ENCODE measurements around the gene TH.

The TH gene

GRCh38 chr11:2171591-2172003 lies at the start of gene TH:
Gene TH, minus strand, starts transcription at chr11:2171815. Its CDS starts 29 bp downstream, at chr11:2171786.
- no peak for DNase-seq (ENCODE audit: low spot score)

GRCh38 chr11:2221024-2221423 lies 49.4 kb upstream of the TH start:
- no peak for DNase-seq (ENCODE audit: low spot score)

- no peak for DNase-seq (ENCODE audit: low spot score)
These were observed 48.7 kb upstream of the TH start for GRCh38 chr11:2220173-2220771.

- no peak for DNase-seq (ENCODE audit: low spot score)
These were observed 47.9 kb upstream of the TH start for GRCh38 chr11:2219318-2220017.

GRCh38 chr11:2218031-2218633 lies 46.5 kb upstream of the TH start:
- no peak for DNase-seq (ENCODE audit: low spot score)

GRCh38 chr11:2217211-2218030 lies 45.8 kb upstream of the TH start:
- no peak for DNase-seq (ENCODE audit: low spot score)

GRCh38 chr11:2216400-2217064 lies 44.9 kb upstream of the TH start:
- no peak for DNase-seq (ENCODE audit: low spot score)

GRCh38 chr11:2215561-2216399 lies 44.2 kb upstream of the TH start:
- no peak for DNase-seq (ENCODE audit: low spot score)

- DNase-seq (ENCODE audit: low spot score) = no peak
These were observed 43.6 kb upstream of the TH start for GRCh38 chr11:2215230-2215560.

- no peak for DNase-seq (ENCODE audit: low spot score)
These were observed 43.1 kb upstream of the TH start for GRCh38 chr11:2214527-2215229.

GRCh38 chr11:2213890-2214526 lies 42.4 kb upstream of the TH start:
- DNase-seq (ENCODE audit: low spot score) = no peak

- DNase-seq (ENCODE audit: low spot score) = no peak
These were observed 41.8 kb upstream of the TH start for GRCh38 chr11:2213384-2213842.

- DNase-seq (ENCODE audit: low spot score) = no peak
These were observed 41.0 kb upstream of the TH start for GRCh38 chr11:2212411-2213251.

GRCh38 chr11:2211113-2211971 lies 39.7 kb upstream of the TH start:
- no peak for DNase-seq (ENCODE audit: low spot score)

- no peak for DNase-seq (ENCODE audit: low spot score)
These were observed 38.9 kb upstream of the TH start for GRCh38 chr11:2210366-2211112.

GRCh38 chr11:2209900-2210321 lies 38.3 kb upstream of the TH start:
- no peak for DNase-seq (ENCODE audit: low spot score)

GRCh38 chr11:2209370-2209801 lies 37.8 kb upstream of the TH start:
- no peak for DNase-seq (ENCODE audit: low spot score)
